Parathyroid adenoma (tissue), 2 donors: ENCODE measurements around the gene PLCB1.

Source experiments
- H2AFZ ChIP-seq: fragments of 300-600 bp; sonication (generic); one replicate; pipeline ENCODE4 v1.7.0; 2017; ENCODE audit warnings: antibody characterized with exemption, mild to moderate bottlenecking
- H3K27ac ChIP-seq: fragments of 300-600 bp; sonication (generic); one replicate; pipeline ENCODE4 v1.7.0; 2017
- H3K27me3 ChIP-seq: fragments of 300-600 bp; sonication (generic); one replicate; pipeline ENCODE4 v1.7.0; 2017; ENCODE audit warnings: low read length; ENCODE audit not compliant: control insufficient read depth, insufficient read depth
- H3K36me3 ChIP-seq: fragments of 300-600 bp; sonication (generic); one replicate; pipeline ENCODE4 v1.7.0; 2017; ENCODE audit warnings: low read length; ENCODE audit not compliant: control insufficient read depth, insufficient read depth
- H3K4me1 ChIP-seq: fragments of 300-600 bp; sonication (generic); one replicate; pipeline ENCODE4 v1.7.0; 2017; ENCODE audit warnings: control low read depth
- H3K4me2 ChIP-seq: fragments of 300-600 bp; sonication (generic); one replicate; pipeline ENCODE4 v1.7.0; 2017; ENCODE audit warnings: low read length
- H3K4me3 ChIP-seq: fragments of 300-600 bp; sonication (generic); one replicate; pipeline ENCODE4 v1.7.0; 2017; ENCODE audit warnings: low read depth, low read length
- H3K79me2 ChIP-seq: fragments of 300-600 bp; sonication (generic); one replicate; pipeline ENCODE4 v1.7.0; 2017; ENCODE audit warnings: control low read depth
- H3K9ac ChIP-seq: fragments of 300-600 bp; sonication (generic); one replicate; pipeline ENCODE4 v1.7.0; 2017; ENCODE audit warnings: mild to moderate bottlenecking
- H3K9me3 ChIP-seq: fragments of 300-600 bp; sonication (generic); one replicate; pipeline ENCODE4 v1.7.0; 2017; ENCODE audit warnings: low read length; ENCODE audit not compliant: control insufficient read depth
- CTCF ChIP-seq: fragments of 300-600 bp; sonication (generic); IDR thresholded peaks from one replicate; pipeline ENCODE4 v1.7.0; 2017; ENCODE audit warnings: antibody characterized with exemption, mild to moderate bottlenecking
- donor health status: primary hyperparathyroidism.

PLCB1 gene

GRCh38 chr20:8388141-8388540, 256.1 kb downstream of the PLCB1 start:
- H3K4me2 ChIP-seq, result no peak overlapping the region
- no peak for TF ChIP-seq CTCF
- peaks cover 17% of the 10 kb centered on the region for H3K4me1 ChIP-seq
- no peak overlapping the region for H3K4me3 ChIP-seq
- H2AFZ ChIP-seq, result no peak overlapping the region
- no peaks in the 10 kb centered on the region for H3K36me3 ChIP-seq
- H3K9ac ChIP-seq, result no peak overlapping the region
- H3K27ac ChIP-seq, result no peak overlapping the region
- H3K79me2 ChIP-seq, result peaks cover 34% of the 10 kb centered on the region
- H3K9me3 ChIP-seq, result no peaks in the 10 kb centered on the region
- no peaks in the 10 kb centered on the region for H3K27me3 ChIP-seq

- Histone ChIP-seq H3K36me3 (no peaks in the 10 kb centered on the region), H3K4me1 (peaks cover 17% of the 10 kb centered on the region), H3K79me2 (peaks cover 28% of the 10 kb centered on the region), H3K27me3 (no peaks in the 10 kb centered on the region), H3K27ac (no peak overlapping the region), H3K4me2 (no peak overlapping the region), H3K9me3 (no peaks in the 10 kb centered on the region), H2AFZ (no peak overlapping the region), H3K9ac (no peak overlapping the region), H3K4me3 (no peak overlapping the region)
- TF ChIP-seq CTCF, result no peak
Measured at GRCh38 chr20:8388707-8389106, 256.6 kb downstream of the PLCB1 start.

GRCh38 chr20:8389381-8390036, 257.4 kb downstream of the PLCB1 start:
- Histone ChIP-seq H3K27ac (no peak overlapping the region), H3K9ac (no peak overlapping the region), H3K79me2 (peaks cover 21% of the 10 kb centered on the region), H3K36me3 (no peaks in the 10 kb centered on the region), H3K4me2 (no peak overlapping the region), H3K27me3 (no peaks in the 10 kb centered on the region), H3K4me1 (peaks cover 17% of the 10 kb centered on the region), H3K4me3 (no peak overlapping the region), H3K9me3 (no peaks in the 10 kb centered on the region), H2AFZ (peak overlapping the region; percentile 8)
- peak; percentile 72 for TF ChIP-seq CTCF

- Histone ChIP-seq H3K4me1 (peaks cover 17% of the 10 kb centered on the region), H3K4me3 (no peak overlapping the region), H3K79me2 (peaks cover 18% of the 10 kb centered on the region), H3K9me3 (no peaks in the 10 kb centered on the region), H2AFZ (no peak overlapping the region), H3K27me3 (no peaks in the 10 kb centered on the region), H3K36me3 (no peaks in the 10 kb centered on the region), H3K27ac (no peak overlapping the region), H3K4me2 (no peak overlapping the region), H3K9ac (no peak overlapping the region)
- no peak for TF ChIP-seq CTCF
Measured at GRCh38 chr20:8390037-8390433, 258.0 kb downstream of the PLCB1 start.

- no peak overlapping the region for H3K27ac ChIP-seq
- H3K79me2 ChIP-seq, result peaks cover 18% of the 10 kb centered on the region
- H3K36me3 ChIP-seq, result no peaks in the 10 kb centered on the region
- H3K9ac ChIP-seq, result no peak overlapping the region
- no peak overlapping the region for H2AFZ ChIP-seq
- no peaks in the 10 kb centered on the region for H3K27me3 ChIP-seq
- no peak for TF ChIP-seq CTCF
- H3K9me3 ChIP-seq, result no peaks in the 10 kb centered on the region
- H3K4me1 ChIP-seq, result peaks cover 17% of the 10 kb centered on the region
- H3K4me2 ChIP-seq, result no peak overlapping the region
- no peak overlapping the region for H3K4me3 ChIP-seq
Measured at GRCh38 chr20:8390500-8390899, 258.4 kb downstream of the PLCB1 start.
